Esophagus squamous epithelium (tissue), 5 donors: ENCODE data around the gene CFAP70. TPM values are rescaled to one million over a fixed set of nuclear protein-coding genes. Genes with fewer than 3 reads are reported as not detected.
"Not testable (repeated sequence)": the region's sequence is repeated elsewhere in the genome, so short reads cannot be mapped to it uniquely, and the experiment has no call there.

ENCODE experiments used
- DNase-seq: peaks from one replicate; lab custom pipeline; 2025; lab: John Stamatoyannopoulos, UW
- H3K27ac ChIP-seq, 4 donors: fragments of 200-600 bp; sonication (generic); one replicate each; pipeline ENCODE4 v1.5.1; 2016 to 2019; ENCODE audit warnings: mild to moderate bottlenecking in 1 of 4
- H3K27me3 ChIP-seq, 4 donors: fragments of 200-600 bp; sonication (generic); 1 replicate in 3 of 4; 2 replicates in 1 of 4; pipeline versions ENCODE4 v1.5.1 to v1.6.0; 2017 to 2021; ENCODE audit warnings: antibody characterized with exemption in 1 of 4
- H3K36me3 ChIP-seq, 3 donors: fragments of 200-600 bp; sonication (generic); one replicate each; pipeline ENCODE4 v1.5.1; 2016 to 2019
- H3K4me1 ChIP-seq, 3 donors: fragments of 200-600 bp; sonication (generic); one replicate each; pipeline ENCODE4 v1.5.1; 2017 to 2019
- H3K4me3 ChIP-seq, 4 donors: fragments of 200-600 bp; sonication (generic); 1 replicate in 3 of 4; 2 replicates in 1 of 4; pipeline ENCODE4 v1.5.1; 2016 to 2019; ENCODE audit warnings: mild to moderate bottlenecking in 2 of 4, moderate library complexity in 1 of 4
- H3K9me3 ChIP-seq, 3 donors: fragments of 200-600 bp; sonication (generic); one replicate each; pipeline ENCODE4 v1.5.1; 2016 to 2019
- POLR2A ChIP-seq, 4 donors: fragments of 450-650 bp; IDR thresholded peaks; one replicate each; pipeline ENCODE4 v1.6.1; 2017; ENCODE audit warnings: antibody characterized with exemption in 4 of 4, mild to moderate bottlenecking in 4 of 4, moderate library complexity in 3 of 4
- whole genome bisulfite sequencing, 2 donors: methylation state at CpG; one replicate each; pipeline ENCODE4 v1.1.5; 2018; 5-methylcytosine and 5-hydroxymethylcytosine counted together
- intact Hi-C: fragments of 100-400 bp; cut with DNase I; formaldehyde crosslinking; loops from one replicate; pipeline ENCODE4 v1.15.0; 2022
- total RNA-seq, 4 donors: library from RNA; depleted of rRNA; stranded (reverse); fragments of >200 nt; gene quantifications; one replicate each; pipeline ENCODE4 v1.1.0, GENCODE V29; 2016
- TF ChIP-seq, protein P1 (sequence below), 6 experiments: fragments of 450-650 bp in 4 of 6; fragments of 200-600 bp in 2 of 6; sonication (generic) in 2 of 6; IDR thresholded peaks; one replicate each; pipeline ENCODE4 v1.5.1; 2016 to 2019; ENCODE audit warnings: antibody characterized with exemption in 6 of 6, mild to moderate bottlenecking in 4 of 6, moderate library complexity in 4 of 6
- donor health status: DM: yes; HTN: yes; CAD: no.

Gene CFAP70
- total RNA-seq, 4 donors from 2014 or later: 0.22 to 2.5 (median 0.66) TPM

DNA sequence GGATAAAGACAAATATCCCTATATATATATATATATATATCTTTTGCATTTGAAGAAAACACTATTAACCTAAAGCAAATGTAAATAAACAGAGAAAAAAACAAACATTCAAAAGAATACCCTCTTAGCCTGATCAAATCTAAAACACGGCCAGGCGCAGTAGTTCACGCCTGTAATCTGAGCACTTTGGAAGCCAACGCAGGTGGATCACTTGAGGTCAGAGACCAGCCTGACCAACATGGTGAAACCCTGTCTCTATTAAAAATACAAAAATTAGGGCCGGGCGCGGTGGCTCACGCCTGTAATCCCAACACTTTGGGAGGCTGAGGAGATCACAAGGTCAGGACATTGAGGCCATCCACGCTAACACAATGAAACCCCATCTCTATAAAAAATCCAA lies 46.0 kb upstream of the CFAP70 start:
- WGBS, 2 donors: 94 to 97% methylated on average over 9 of the region's 9 CpGs
- H3K27ac ChIP-seq: no peak overlapping the region
- H3K4me3 ChIP-seq: no peak overlapping the region
- H3K27me3 ChIP-seq: no peaks in the 10 kb centered on the region
- intact Hi-C loops: no loop called here
- DNase-seq: no peak
- peaks cover 0 to 34% (median under 1%) of the 10 kb centered on the region in 3 donors for H3K36me3 ChIP-seq
- H3K4me1 ChIP-seq: peaks cover 0 to 17% (median 0%) of the 10 kb centered on the region in 3 donors
- TF ChIP-seq, protein P1, sequence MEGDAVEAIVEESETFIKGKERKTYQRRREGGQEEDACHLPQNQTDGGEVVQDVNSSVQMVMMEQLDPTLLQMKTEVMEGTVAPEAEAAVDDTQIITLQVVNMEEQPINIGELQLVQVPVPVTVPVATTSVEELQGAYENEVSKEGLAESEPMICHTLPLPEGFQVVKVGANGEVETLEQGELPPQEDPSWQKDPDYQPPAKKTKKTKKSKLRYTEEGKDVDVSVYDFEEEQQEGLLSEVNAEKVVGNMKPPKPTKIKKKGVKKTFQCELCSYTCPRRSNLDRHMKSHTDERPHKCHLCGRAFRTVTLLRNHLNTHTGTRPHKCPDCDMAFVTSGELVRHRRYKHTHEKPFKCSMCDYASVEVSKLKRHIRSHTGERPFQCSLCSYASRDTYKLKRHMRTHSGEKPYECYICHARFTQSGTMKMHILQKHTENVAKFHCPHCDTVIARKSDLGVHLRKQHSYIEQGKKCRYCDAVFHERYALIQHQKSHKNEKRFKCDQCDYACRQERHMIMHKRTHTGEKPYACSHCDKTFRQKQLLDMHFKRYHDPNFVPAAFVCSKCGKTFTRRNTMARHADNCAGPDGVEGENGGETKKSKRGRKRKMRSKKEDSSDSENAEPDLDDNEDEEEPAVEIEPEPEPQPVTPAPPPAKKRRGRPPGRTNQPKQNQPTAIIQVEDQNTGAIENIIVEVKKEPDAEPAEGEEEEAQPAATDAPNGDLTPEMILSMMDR (IDR thresholded peaks at IDR 0.05): no peak
- TF ChIP-seq POLR2A (IDR thresholded peaks at IDR 0.05): no peak
- H3K9me3 ChIP-seq: no peaks in the 10 kb centered on the region

DNA sequence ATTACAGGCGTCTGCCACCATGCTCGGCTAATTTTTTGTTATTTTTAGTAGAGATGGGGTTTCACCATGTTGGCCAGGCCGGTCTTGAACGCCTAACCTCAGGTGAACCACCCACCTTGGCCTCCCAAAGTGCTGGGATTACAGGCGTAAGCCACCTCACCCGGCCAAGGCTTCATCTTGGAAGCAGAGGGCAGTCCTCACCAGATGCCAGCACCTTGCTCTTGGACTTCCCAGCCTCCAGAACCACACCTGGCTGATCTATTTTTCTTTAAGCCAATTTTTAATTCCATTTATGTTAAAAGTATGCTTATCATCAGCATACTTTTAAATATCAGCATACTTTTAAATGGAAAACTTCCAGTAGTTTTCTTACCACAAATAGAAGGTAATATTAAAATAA lies 43.0 kb upstream of the CFAP70 start:
- Histone ChIP-seq H3K36me3 (peaks cover 5 to 55% (median 9%) of the 10 kb centered on the region in 3 donors), H3K9me3 (no peaks in the 10 kb centered on the region), H3K4me3 (no peak overlapping the region), H3K4me1 (no peaks in the 10 kb centered on the region), H3K27ac (no peak overlapping the region), H3K27me3 (no peaks in the 10 kb centered on the region)
- intact Hi-C loops: no loop called here
- DNase-seq: no peak
- TF ChIP-seq, protein P1 (IDR thresholded peaks at IDR 0.05): no peak
- TF ChIP-seq POLR2A (IDR thresholded peaks at IDR 0.05): no peak
- WGBS, 2 donors: 96 to 100% methylated on average over 4 to 6 of the region's 6 CpGs

DNA sequence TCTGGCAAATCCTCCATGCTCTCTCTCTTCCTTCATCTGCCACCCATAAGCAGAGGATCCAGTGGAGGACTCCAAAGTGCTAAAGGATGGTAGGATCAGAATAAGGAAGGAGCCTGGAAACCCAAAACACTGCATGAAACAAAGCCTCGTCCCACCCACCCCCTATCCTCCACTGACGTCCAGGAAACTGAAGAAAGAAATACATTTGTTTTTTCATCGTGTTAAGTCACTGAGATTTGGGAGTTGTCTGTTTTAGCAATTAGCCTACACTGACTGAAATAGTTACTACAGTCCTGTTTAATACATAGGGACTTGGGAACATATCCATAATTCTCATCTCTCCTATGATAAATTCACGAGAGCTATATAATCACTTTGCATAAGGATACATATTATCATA lies 40.4 kb upstream of the CFAP70 start:
- Histone ChIP-seq H3K36me3 (peaks cover 5 to 72% (median 9%) of the 10 kb centered on the region in 3 donors), H3K4me1 (no peaks in the 10 kb centered on the region), H3K4me3 (no peak overlapping the region), H3K27me3 (no peaks in the 10 kb centered on the region), H3K27ac (no peak overlapping the region), H3K9me3 (no peaks in the 10 kb centered on the region)
- no peak for TF ChIP-seq POLR2A (IDR thresholded peaks at IDR 0.05)
- intact Hi-C loops: no loop called here
- no peak for DNase-seq
- WGBS, 2 donors: 84 to 89% methylated on average over 4 of the region's 4 CpGs

DNA sequence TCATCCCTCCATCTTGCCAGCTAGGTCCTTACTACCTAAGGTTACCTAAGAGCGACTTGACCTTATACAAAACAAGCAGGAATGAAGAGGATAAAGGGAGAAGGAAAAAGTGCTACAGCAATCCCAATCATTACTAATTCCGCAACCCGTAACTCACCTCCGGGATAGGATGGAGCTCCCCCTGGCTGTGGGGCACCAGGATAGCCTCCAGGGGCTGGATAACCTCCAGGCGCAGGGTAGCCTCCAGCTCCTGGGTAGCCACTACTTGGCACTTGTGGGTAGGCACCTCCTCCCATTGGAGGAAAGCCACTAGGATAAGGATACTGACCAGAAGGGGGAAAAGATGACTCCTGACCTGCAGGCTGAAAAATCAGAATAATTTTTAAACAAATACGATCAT lies 39.4 kb upstream of the CFAP70 start:
- TF ChIP-seq, protein P1 (IDR thresholded peaks at IDR 0.05): peak in 1 of 6 experiments; percentile 23
- no peak for TF ChIP-seq POLR2A (IDR thresholded peaks at IDR 0.05)
- H3K4me3 ChIP-seq: no peak overlapping the region
- intact Hi-C loops: no loop called here
- H3K9me3 ChIP-seq: no peaks in the 10 kb centered on the region
- no peaks in the 10 kb centered on the region for H3K27me3 ChIP-seq
- peaks cover 5 to 79% (median 9%) of the 10 kb centered on the region in 3 donors for H3K36me3 ChIP-seq
- H3K27ac ChIP-seq: no peak overlapping the region
- 92 to 95% methylated on average over 6 of the region's 6 CpGs for WGBS, 2 donors
- H3K4me1 ChIP-seq: no peaks in the 10 kb centered on the region
- DNase-seq: no peak

DNA sequence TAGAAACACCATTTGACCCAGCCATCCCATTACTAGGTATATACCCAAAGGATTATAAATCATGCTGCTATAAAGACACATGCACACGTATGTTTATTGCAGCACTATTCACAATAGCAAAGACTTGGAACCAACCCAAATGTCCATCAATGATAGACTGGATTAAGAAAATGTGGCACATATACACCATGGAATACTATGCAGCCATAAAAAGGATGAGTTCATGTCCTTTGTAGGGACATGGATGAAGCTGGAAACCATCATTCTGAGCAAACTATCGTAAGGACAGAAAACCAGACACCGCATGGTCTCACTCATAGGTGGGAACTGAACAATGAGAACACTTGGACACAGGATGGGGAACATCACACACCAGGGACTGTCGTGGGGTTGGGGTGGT lies 35.7 kb upstream of the CFAP70 start:
- H3K4me1 ChIP-seq, H3K27me3 ChIP-seq, H3K27ac ChIP-seq, intact Hi-C loops, H3K4me3 ChIP-seq, DNase-seq, H3K9me3 ChIP-seq: not testable (repeated sequence)
- peaks cover 6 to 91% (median 9%) of the 10 kb centered on the region in 3 donors for H3K36me3 ChIP-seq
- 96 to 100% methylated on average over 1 to 3 of the region's 4 CpGs for WGBS, 2 donors

DNA sequence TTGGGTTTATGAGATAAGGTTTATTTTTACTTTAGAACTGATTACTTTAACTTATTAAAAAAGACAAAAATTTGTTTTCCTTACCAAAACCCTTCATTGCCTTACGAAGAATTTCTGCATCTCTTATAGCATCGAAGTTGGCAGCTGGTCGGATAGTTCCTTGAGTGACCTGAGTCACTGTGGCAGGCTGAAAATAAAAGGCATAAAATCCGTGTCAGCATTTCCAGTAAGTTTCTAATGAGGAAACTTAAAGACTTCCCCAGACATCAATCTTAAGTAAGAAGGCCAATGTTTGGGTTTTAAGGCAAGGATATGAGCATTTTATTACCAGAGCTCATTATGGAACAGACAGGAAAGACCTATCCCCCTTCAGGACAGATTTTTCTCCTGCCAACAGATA lies 29.6 kb upstream of the CFAP70 start:
- 91 to 95% methylated on average over 4 of the region's 4 CpGs for WGBS, 2 donors
- Histone ChIP-seq H3K4me3 (no peak overlapping the region), H3K4me1 (no peaks in the 10 kb centered on the region), H3K9me3 (no peaks in the 10 kb centered on the region), H3K36me3 (peaks cover 5 to 93% (median 25%) of the 10 kb centered on the region in 3 donors), H3K27ac (no peak overlapping the region), H3K27me3 (no peaks in the 10 kb centered on the region)
- intact Hi-C loops: no loop called here
- TF ChIP-seq, protein P1 (IDR thresholded peaks at IDR 0.05): no peak
- no peak for TF ChIP-seq POLR2A (IDR thresholded peaks at IDR 0.05)
- DNase-seq: no peak
